ENCODE measurements around the gene GOLT1B. TPM values are rescaled to one million over a fixed set of nuclear protein-coding genes. Genes with fewer than 3 reads are reported as not detected.
"Not testable (repeated sequence)": the region's sequence is repeated elsewhere in the genome, so short reads cannot be mapped to it uniquely, and the experiment has no call there.

GOLT1B gene, protein sequence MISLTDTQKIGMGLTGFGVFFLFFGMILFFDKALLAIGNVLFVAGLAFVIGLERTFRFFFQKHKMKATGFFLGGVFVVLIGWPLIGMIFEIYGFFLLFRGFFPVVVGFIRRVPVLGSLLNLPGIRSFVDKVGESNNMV
- total RNA-seq: 10 to 100 TPM; 40.7 to 45.6 TPM

DNA sequence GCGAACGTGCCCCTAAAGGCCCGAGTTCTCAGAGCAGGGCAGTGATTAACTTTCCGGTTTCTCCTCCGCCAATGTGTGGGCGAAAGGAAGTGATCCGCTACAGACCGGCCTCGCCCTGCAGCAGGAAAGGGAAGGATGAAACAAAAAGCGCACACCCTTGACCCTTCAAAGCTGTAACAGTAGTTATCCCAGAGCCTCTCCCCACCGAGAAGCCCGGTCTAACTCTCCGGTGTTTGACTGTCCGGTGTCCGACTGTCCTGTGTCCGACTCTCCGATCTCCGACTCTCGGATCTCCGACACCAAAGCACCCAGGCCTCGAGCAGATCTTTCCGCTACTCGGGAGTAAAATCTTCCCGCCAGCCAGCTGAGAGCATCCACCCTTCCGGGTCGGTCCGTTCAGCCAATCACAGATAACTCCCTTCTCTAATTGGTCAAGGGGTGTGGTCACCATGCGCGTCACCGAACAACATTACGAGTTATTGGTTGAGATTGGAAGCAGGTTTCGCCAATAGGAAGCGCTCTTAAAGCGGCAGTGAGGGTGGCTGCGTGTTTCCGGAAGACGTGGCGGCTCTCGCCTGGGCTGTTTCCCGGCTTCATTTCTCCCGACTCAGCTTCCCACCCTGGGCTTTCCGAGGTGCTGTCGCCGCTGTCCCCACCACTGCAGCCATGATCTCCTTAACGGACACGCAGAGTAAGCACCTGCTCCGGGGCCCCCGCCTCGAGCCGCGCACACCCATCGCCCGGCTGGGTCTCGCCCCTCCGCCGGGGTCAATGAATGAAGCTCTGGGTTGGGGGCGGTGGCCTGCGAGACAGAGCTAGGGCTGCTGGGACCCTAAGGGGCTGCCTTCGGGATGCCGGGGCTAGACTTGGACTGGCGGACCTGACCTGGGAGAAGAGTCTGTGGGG, at the start of gene GOLT1B, which contains the start of gene RECQL:
TSS of gene GOLT1B (plus strand) at position 532 of the 906 bp plus-strand sequence. CDS start at position 667, 135 bp downstream.
TSS of gene RECQL (minus strand) at position 378 of the 906 bp plus-strand sequence. CDS start 2,065 bp downstream, outside the sequence.
- Mint-ChIP-seq H3K27ac (no peak within 1 kb of the TSS), H3K27me3 (no peaks in the 10 kb centered on the region), H3K9me3 (no peaks in the 10 kb centered on the region), H3K4me3 (no peak within 1 kb of the TSS), H3K36me3 (ENCODE audit: low read depth) (peaks cover 35% of the 10 kb centered on the region), H3K4me1 (peaks cover 56% of the 10 kb centered on the region)
- ChIA-PET POLR2A (interaction anchor here (0.8 to 1.4 kb wide), 5 partner anchors 10 to 145 kb away, joined by 3 read pairs; no protein-coding TSS in a partner anchor), CTCF (interaction anchor here (0.9 to 2.2 kb wide), 8 partner anchors 9 to 68 kb away, joined by 3 to 11 read pairs (median 4); partner anchors contain the start of gene PYROXD1)
- peak; percentile 96 for DNase-seq

DNA sequence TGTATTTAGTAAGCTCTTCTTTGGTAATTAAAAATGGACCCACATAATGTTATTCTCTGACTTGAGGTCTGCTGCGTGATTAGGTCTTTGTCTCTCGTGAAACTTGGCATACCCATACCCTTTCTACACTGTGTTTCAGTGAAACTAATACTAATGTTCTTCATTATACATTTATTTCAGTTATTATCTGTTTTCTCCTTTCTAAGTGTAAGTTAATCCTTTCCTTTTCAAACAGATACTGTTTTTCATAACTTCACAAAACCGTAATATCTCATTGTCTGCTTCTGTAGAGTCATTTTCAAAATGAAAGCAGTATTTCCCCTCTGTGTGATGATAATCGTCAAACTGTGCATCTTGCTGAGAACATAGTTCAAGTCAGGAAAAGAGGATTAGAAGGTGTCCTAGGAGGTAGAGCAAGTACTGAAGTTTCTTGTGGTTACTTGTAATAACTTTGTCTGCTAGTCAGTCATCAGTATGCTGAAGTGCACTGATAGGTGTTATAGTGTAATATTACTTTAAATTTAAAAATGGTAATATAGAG, 48.2 kb upstream of the GOLT1B start:
- H3K9me3 Mint-ChIP-seq: peaks cover 5% of the 10 kb centered on the region
- H3K27me3 Mint-ChIP-seq: no peaks in the 10 kb centered on the region
- CTCF ChIA-PET: no interaction called here
- no peak overlapping the region for H3K4me3 Mint-ChIP-seq
- no peak for DNase-seq
- POLR2A ChIA-PET: interaction anchor here (1.0 kb wide), 1 partner anchor 48 kb away, joined by 3 read pairs; the partner anchor contains the start of genes GOLT1B and RECQL
- peaks cover 49% of the 10 kb centered on the region for H3K4me1 Mint-ChIP-seq
- H3K36me3 Mint-ChIP-seq (ENCODE audit: low read depth): peaks cover 62% of the 10 kb centered on the region
- H3K27ac Mint-ChIP-seq: peak overlapping the region; percentile 86

DNA sequence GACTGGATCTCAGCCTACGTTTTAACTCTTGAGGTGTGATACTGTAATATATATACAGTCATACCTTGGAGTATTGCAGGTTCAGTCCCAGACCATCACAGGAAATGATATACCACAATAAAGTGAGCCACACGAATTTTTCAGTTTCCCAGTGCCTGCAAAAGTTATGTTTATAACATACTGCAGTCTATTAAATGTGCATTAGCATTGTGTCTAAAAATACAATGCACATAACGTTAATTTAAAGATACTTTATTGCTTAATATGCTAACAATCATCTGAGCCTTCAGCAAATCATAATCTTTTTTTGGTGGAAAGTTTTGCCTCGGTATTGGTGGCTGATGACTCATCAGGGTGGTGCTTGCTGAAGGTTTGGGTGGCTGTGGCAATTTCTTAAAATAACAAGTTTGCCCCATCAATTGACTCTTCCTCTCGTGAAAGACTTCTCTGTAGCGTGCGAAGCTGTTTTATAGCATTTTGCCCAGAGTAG, 45.3 kb upstream of the GOLT1B start:
- CTCF ChIA-PET: interaction anchor here (0.6 to 1.7 kb wide), 3 partner anchors 19 to 45 kb away, joined by 3 to 5 read pairs (median 3); partner anchors contain the start of genes GOLT1B, PYROXD1 and RECQL
- Mint-ChIP-seq H3K9me3 (peaks cover 7% of the 10 kb centered on the region), H3K4me1 (peaks cover 62% of the 10 kb centered on the region), H3K27me3 (no peaks in the 10 kb centered on the region), H3K27ac (peak overlapping the region; percentile 94), H3K4me3 (peak overlapping the region; percentile 35), H3K36me3 (ENCODE audit: low read depth) (peaks cover 60% of the 10 kb centered on the region)
- POLR2A ChIA-PET: no interaction called here
- DNase-seq: peak; percentile 70

DNA sequence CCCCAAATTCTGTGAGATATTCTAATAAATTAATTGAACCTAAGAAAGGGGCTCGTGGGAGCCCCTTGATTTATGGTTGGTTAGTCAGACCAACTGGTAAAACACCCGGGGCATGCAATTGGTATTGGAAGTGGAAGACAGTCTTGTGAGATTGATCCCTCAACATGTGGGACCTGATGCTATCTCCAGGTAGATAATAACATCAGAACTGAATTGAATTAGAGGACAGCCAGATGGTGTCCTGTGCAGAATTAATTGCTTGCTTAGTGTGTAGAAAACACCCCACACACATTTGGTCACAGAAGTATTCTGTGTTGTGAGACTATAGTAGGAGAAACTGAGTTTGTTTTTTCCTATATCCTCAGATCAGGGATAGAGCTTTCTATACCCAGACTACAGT, 42.1 kb upstream of the GOLT1B start:
- Mint-ChIP-seq H3K36me3 (ENCODE audit: low read depth) (peaks cover 61% of the 10 kb centered on the region), H3K27me3 (no peaks in the 10 kb centered on the region), H3K9me3 (peaks cover 9% of the 10 kb centered on the region), H3K27ac (peak overlapping the region; percentile 46), H3K4me3 (no peak overlapping the region), H3K4me1 (peaks cover 46% of the 10 kb centered on the region)
- no peak for DNase-seq
- CTCF ChIA-PET: no interaction called here
- POLR2A ChIA-PET: interaction anchor here (0.7 kb wide), 1 partner anchor 38 kb away, joined by 3 read pairs; no protein-coding TSS in a partner anchor

DNA sequence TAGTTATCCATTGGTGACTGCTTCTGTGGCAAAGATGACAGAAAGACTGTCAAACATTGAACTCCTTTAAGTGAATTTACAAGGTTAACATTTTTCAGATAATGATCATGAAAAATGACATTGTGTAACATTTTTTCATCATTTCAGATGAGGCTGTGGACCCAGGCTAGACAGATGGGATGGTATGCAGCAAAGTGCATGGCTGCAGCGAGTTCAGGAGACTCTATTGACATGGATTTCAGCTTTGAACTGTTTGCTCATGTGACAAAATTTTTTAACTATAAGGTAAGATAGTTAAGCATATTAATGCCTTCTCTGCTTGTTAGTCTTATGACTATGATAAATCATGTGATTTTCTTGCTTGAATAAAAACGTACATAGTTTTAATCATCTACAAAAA, 34.3 kb upstream of the GOLT1B start:
- H3K27me3 Mint-ChIP-seq, H3K4me1 Mint-ChIP-seq, CTCF ChIA-PET, H3K9me3 Mint-ChIP-seq, DNase-seq, H3K4me3 Mint-ChIP-seq, POLR2A ChIA-PET: not testable (repeated sequence)
- H3K27ac Mint-ChIP-seq: peak overlapping the region; percentile 25
- peaks cover 56% of the 10 kb centered on the region for H3K36me3 Mint-ChIP-seq (ENCODE audit: low read depth)

DNA sequence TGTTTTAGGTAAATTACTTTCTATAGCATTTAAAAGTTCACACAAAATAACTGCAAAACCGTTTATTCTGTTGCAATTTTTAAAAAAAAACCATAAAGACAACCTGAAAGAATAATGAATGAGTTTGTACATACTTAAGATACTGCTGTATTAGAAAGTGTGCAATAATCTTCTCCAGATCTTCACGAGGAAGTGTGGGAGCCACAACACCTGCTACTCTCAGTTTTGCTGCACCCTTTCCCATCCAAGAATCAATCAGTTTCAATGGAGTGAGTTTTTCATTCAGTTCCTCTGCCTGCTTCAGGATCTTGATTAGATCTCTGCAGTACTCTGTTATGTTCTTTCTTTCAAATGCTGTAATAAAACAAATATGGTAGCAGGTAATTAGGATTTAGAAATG, 30.3 kb upstream of the GOLT1B start:
- no peak overlapping the region for H3K27ac Mint-ChIP-seq
- H3K4me1 Mint-ChIP-seq: peaks cover 7% of the 10 kb centered on the region
- ChIA-PET POLR2A (no interaction called here), CTCF (no interaction called here)
- H3K36me3 Mint-ChIP-seq (ENCODE audit: low read depth): peaks cover 61% of the 10 kb centered on the region
- no peak overlapping the region for H3K4me3 Mint-ChIP-seq
- H3K27me3 Mint-ChIP-seq: no peaks in the 10 kb centered on the region
- H3K9me3 Mint-ChIP-seq: no peaks in the 10 kb centered on the region
- DNase-seq: no peak

DNA sequence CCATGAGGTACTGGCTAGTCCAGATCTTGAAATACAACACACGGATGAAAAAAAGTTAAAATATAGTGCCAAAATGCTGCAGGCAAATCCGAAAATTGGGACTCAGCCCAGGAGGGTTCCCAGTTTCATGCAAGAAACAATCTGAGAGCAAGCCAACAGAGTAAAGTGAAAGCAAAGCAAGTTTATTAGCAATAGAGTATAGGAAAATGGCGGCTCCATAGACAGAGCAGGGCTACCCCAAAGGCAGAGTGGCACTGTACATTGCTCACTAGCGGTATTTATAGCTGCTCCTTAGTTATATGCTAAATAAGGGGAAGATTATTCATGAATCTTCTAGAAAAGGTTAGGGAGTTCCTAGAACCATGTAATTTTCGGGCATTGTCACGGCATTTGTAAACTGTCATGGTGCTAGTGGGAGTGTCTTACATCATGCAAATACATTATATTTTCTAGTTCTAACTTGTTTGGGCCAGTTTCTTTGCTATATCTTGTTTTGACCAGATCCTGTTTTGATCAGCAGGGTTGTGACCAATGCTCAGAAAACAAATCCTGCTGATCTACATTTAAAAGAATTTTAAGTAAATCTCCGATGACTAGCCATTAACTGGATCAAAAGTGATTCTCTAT, 29.3 kb upstream of the GOLT1B start:
- Mint-ChIP-seq H3K4me1 (peaks cover 7% of the 10 kb centered on the region), H3K4me3 (no peak overlapping the region), H3K9me3 (no peaks in the 10 kb centered on the region), H3K36me3 (ENCODE audit: low read depth) (peaks cover 62% of the 10 kb centered on the region), H3K27me3 (no peaks in the 10 kb centered on the region), H3K27ac (no peak overlapping the region)
- POLR2A ChIA-PET: no interaction called here
- no peak for DNase-seq
- CTCF ChIA-PET: no interaction called here

DNA sequence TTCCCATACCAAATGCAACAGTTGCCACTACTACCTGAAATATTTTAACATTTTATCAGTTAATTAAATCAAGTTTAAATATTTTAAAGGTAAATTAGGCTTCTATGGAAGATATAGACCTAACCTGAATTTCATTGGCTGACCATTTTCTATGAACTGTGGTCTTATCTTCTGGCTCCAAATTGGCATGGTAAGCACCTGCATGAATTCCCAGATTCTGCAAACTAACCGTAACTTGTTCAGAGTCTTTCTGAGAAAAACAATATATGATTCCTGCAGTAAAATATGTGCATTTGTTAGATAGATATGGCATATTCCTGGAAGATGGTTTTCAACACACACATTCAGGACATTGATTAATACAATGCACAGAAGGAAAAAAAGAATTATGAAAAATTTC, 26.0 kb upstream of the GOLT1B start:
- ChIA-PET POLR2A (no interaction called here), CTCF (no interaction called here)
- H3K27ac Mint-ChIP-seq: no peak overlapping the region
- no peaks in the 10 kb centered on the region for H3K9me3 Mint-ChIP-seq
- no peaks in the 10 kb centered on the region for H3K27me3 Mint-ChIP-seq
- peaks cover 46% of the 10 kb centered on the region for H3K36me3 Mint-ChIP-seq (ENCODE audit: low read depth)
- peaks cover 7% of the 10 kb centered on the region for H3K4me1 Mint-ChIP-seq
- no peak for DNase-seq
- no peak overlapping the region for H3K4me3 Mint-ChIP-seq

DNA sequence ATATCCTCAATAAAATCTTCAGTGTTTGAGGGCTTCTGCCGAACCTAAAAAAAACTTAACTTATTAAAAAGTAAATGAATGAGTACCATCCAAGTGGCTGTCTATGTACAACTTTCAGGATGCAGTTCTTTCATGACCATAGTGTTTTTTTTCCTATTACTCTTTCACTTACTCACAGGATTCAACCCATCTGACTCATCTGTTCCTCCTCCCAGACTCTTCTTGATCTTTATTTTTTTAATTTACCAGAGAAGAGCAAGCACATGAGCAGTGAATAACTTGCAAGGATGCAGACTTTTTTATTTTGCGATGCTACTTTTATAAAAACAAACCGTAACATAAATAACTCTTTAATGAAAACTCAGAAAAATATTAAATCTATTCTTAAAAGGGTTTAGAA, 24.6 kb upstream of the GOLT1B start:
- H3K27ac Mint-ChIP-seq: no peak overlapping the region
- H3K36me3 Mint-ChIP-seq (ENCODE audit: low read depth): peaks cover 41% of the 10 kb centered on the region
- H3K27me3 Mint-ChIP-seq: no peaks in the 10 kb centered on the region
- CTCF ChIA-PET: no interaction called here
- peaks cover 4% of the 10 kb centered on the region for H3K4me1 Mint-ChIP-seq
- no peak for DNase-seq
- POLR2A ChIA-PET: no interaction called here
- no peaks in the 10 kb centered on the region for H3K9me3 Mint-ChIP-seq
- no peak overlapping the region for H3K4me3 Mint-ChIP-seq

DNA sequence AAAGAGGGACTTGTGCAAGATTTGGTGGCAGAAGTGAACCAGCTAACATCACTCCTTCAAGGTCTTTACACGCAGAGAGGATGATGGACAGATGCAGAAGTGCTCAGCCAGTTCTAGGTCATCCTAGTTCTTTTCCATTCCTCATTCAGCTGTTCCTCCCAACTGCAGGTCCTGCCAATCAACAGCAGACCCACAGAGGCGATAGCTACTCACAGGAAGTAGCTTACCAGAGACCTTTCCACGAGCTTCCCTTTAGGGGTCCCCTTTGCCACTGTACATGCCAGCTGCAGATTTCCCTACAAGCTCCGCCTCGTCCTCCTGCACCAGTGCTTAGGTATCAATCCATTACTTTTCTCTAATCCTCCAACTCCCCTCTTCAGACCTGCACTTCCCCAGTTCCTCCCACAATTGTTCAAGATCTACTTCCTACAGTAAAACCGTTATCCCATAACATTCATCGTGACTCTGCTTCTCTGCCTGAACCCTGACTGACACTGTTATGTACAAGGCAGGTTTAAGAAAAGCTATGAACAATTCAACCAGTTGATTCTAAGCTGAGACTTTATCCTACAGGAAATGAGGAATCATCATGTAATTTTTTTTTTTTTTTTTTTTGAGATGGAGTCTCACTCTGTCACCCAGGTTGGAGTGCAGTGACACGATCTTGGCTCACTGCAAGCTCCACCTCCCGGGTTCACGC, 22.7 kb upstream of the GOLT1B start:
- CTCF ChIA-PET: interaction anchor here (0.6 to 1.3 kb wide), 4 partner anchors 10 to 149 kb away, joined by 3 to 4 read pairs (median 3); no protein-coding TSS in a partner anchor
- POLR2A ChIA-PET: interaction anchor here (1.3 kb wide), 1 partner anchor 169 kb away, joined by 3 read pairs; no protein-coding TSS in a partner anchor

DNA sequence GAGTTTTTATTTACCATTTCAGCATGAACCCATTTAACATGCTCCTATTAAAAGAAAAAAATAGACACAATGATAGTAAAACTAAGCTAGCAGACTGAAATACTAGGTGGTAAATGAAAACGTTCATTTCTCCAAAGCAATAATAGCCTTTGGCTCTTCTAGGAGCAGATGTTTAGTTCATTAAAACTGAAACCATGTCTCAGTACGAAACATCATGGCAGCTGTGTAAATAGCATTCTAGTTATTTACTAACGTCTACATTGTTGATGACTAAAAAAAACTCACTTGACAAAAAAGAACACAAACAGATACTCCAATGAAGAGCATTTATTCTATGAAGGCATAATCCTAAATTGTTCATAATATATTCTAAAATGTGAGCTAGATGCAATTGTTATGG, 18.1 kb upstream of the GOLT1B start:
- no peak overlapping the region for H3K4me3 Mint-ChIP-seq
- no peak overlapping the region for H3K27ac Mint-ChIP-seq
- ChIA-PET POLR2A (interaction anchor here (0.6 kb wide), 1 partner anchor 213 kb away, joined by 5 read pairs; no protein-coding TSS in a partner anchor), CTCF (interaction anchor here (0.6 kb wide), 1 partner anchor 1132 kb away, joined by 3 read pairs; no protein-coding TSS in a partner anchor)
- H3K4me1 Mint-ChIP-seq: peaks cover 3% of the 10 kb centered on the region
- H3K27me3 Mint-ChIP-seq: no peaks in the 10 kb centered on the region
- no peaks in the 10 kb centered on the region for H3K9me3 Mint-ChIP-seq
- DNase-seq: no peak
- peaks cover 15% of the 10 kb centered on the region for H3K36me3 Mint-ChIP-seq (ENCODE audit: low read depth)

More for the DNA sequence above, 22.7 kb upstream of the GOLT1B start:
- Mint-ChIP-seq H3K27me3 (no peaks in the 10 kb centered on the region), H3K4me1 (peaks cover 2% of the 10 kb centered on the region), H3K36me3 (ENCODE audit: low read depth) (peaks cover 28% of the 10 kb centered on the region), H3K4me3 (no peak overlapping the region), H3K9me3 (no peaks in the 10 kb centered on the region), H3K27ac (no peak overlapping the region)
- DNase-seq: no peak

DNA sequence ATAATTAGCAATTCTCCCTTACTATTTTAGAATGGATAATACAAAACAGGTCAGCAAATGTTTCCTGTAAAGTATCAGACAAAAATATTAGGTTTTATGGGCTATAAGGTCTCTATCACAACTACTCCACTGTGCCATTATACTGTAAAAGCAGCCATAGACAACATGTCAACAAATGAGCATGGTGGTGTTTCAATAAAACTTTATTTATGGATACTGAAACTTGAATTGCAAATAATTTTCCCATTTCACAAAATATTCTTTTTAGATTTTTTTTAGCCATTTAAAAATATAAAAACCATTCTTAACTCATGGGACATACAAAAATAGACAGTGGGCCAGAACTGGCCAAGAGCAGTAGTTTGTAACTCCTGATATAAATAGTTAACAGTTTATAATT, 15.6 kb upstream of the GOLT1B start:
- Mint-ChIP-seq H3K4me3 (no peak overlapping the region), H3K27me3 (no peaks in the 10 kb centered on the region), H3K27ac (no peak overlapping the region), H3K4me1 (peaks cover 7% of the 10 kb centered on the region), H3K9me3 (no peaks in the 10 kb centered on the region), H3K36me3 (ENCODE audit: low read depth) (peaks cover 33% of the 10 kb centered on the region)
- no peak for DNase-seq
- ChIA-PET POLR2A (no interaction called here), CTCF (no interaction called here)
